GM12874 (cell line): ENCODE measurements around the gene COL23A1.

Experiments used
- TF ChIP-seq, protein P1 (sequence below): IDR thresholded peaks from 2 replicates; pipeline ENCODE4 v1.5.1; 2011; ENCODE audit warnings: low read depth, mild to moderate bottlenecking, control low read depth, low read length, moderate library complexity; ENCODE audit not compliant: insufficient read depth

Gene COL23A1

GRCh38 chr5:178371362-178372111 is 218.7 kb downstream of the COL23A1 start:
- TF ChIP-seq, protein P1, sequence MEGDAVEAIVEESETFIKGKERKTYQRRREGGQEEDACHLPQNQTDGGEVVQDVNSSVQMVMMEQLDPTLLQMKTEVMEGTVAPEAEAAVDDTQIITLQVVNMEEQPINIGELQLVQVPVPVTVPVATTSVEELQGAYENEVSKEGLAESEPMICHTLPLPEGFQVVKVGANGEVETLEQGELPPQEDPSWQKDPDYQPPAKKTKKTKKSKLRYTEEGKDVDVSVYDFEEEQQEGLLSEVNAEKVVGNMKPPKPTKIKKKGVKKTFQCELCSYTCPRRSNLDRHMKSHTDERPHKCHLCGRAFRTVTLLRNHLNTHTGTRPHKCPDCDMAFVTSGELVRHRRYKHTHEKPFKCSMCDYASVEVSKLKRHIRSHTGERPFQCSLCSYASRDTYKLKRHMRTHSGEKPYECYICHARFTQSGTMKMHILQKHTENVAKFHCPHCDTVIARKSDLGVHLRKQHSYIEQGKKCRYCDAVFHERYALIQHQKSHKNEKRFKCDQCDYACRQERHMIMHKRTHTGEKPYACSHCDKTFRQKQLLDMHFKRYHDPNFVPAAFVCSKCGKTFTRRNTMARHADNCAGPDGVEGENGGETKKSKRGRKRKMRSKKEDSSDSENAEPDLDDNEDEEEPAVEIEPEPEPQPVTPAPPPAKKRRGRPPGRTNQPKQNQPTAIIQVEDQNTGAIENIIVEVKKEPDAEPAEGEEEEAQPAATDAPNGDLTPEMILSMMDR = no peak

DNA sequence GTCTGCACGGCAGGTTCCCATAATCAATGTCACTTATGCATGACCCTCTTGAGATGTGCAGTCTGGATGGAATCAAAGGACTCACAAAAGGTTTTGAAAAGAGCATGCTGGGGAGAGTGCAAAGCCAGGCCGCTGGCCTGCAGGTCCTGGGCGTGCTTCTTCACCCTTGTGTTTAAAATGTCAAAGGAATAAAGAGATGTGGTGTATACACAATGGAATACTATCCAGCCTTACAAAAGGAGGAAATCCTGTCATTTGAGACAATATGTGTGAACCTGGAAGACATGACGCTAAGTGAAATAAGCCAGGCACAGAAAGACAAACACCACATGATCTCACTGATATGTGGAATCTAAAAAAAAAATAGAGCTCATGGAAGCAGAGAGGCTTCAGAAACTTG is 220.1 kb downstream of the COL23A1 start:
- TF ChIP-seq, protein P1 = no peak

DNA sequence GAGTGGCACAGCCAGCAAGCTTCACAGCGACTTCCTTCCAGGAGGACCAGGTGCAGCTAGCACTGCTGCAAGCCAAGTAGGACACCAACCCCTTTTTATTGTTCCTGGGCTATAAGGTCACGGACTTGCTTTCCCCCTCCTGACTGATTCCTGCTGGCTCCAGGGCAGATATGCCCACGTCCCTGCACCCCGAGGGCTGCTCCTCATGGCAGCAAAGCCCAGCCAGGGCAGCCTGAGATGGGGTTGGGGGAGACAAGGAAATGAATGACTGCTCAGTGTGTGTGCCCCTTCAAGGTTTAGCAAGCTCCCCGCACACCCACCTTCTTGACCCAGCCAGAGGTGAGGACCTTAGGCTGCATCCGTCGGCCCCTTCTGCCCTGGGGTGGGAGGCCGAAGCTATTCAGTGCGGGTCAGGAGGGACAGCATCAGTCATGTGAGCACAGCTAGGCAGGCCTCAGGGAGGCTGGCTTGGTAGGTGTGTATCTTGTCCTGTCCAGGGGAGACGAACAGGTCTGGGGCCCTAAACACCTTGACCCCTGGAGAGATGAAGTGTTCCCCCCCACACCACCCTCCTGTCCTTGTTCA is 221.4 kb downstream of the COL23A1 start:
- TF ChIP-seq, protein P1 = no peak

DNA sequence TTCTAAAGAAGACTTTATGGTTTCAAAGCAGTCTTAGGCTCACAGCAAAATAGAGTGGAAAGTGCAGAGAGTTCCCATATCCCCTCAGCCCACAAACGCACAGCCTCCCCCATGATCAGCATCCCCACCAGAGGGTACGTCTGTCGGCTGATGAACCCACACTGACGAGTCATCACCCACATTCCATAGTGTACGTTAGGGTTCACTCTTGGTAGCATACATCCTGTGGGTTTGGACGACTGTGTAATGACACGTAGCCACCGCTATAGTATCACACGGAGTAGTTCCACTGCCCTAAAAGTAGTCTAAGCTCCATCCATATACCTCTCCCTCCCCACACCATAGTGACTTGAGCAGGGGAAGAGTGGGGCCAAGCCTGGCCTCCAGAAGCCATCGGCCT is 221.9 kb downstream of the COL23A1 start:
- TF ChIP-seq, protein P1 = no peak

DNA sequence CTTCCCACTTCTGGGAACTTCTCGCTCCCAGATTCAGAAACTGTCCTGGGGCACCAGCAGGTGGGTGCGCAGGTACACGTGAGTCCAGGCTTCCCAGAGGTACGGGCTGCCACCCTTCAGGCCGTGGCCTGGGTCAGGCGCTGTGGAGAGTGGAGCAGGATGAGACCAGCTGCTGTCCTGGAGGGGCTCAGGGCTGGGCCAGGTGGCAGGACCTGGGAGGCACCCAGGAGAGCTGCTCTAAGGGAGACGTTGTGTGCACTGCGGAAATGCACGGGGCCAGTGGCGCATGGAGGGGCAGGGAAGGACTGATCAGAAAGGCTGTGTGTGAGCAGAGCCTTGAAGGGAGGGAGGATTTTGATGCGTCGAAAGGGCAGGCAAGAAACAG is 222.5 kb downstream of the COL23A1 start:
- TF ChIP-seq, protein P1 = no peak

DNA sequence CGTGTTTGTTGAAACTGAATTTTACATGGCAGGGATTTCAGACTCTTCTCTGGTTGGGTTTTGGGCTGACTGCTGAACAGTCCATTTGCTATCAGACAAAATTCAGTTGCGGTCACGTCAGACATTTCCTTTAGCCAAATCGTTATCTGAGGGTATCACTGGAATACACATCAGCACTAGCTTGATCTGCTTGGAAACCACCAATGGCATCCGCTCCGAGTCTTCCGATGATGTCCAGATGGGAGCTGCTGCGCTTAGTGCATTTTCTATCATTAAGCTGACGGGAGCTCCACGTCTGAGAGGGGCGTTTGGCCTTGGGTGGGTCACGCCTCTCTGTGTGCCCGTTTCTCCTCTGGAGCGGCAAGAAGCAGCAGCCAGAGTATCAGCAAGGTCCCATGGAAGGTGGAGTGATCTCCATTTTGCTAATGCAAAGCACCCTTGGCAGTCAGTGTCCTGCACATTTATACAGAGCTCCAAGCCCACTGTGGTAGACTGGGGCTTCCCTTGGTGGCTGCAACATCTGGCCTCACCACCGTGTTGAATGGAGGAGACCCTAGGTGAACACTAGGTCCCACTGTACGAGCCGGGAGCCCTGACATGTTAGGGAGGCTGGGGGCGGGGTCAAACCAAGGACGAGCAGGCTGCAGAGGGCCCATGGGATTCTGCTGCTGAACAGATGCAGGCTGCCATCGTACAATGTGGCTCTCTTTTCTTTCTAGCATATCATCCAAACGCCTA is 223.0 kb downstream of the COL23A1 start:
- TF ChIP-seq, protein P1 = no peak
